GM12878 (cell line): Measurements from ENCODE around the gene TICRR. TPM values are rescaled to one million over a fixed set of nuclear protein-coding genes. Genes with fewer than 3 reads are reported as not detected.

ENCODE experiments used
- ATAC-seq: fragments of 200-7000 bp; cut with Tn5 transposase; 3 replicates; pipeline ENCODE4 v1.9.1; 2020; ENCODE audit warnings: mild to moderate bottlenecking, moderate library complexity
- BruUV-seq: library from RNA; stranded (reverse); fragments of 400-500 nt; replicated peaks from 2 replicates; lab custom pipeline; 2021; lab: Mats Ljungman, UMichigan
- CTCF ChIA-PET: fragments of 300-600 bp; sonication (Branson Sonifier 250); formaldehyde crosslinking; extraction: SDS; loops from one replicate; lab custom pipeline; 2021; ENCODE audit warnings: inconsistent platforms; lab: Yijun Ruan, JAX
- POLR2A ChIA-PET: fragments of 350-600 bp; formaldehyde crosslinking; extraction: SDS; loops from one replicate; lab custom pipeline; 2021; ENCODE audit warnings: inconsistent platforms; lab: Charles Lee
- RAD21 ChIA-PET: fragments of 300-600 bp; sonication (Branson Sonifier 250); formaldehyde crosslinking; loops from one replicate; lab custom pipeline; 2023; ENCODE audit warnings: antibody characterized with exemption; ENCODE audit not compliant: unreplicated experiment; lab: Charles Lee
- SMC1A ChIA-PET: fragments of 300-600 bp; sonication (Branson Sonifier 250); formaldehyde crosslinking; loops from one replicate; lab custom pipeline; 2023; ENCODE audit not compliant: unreplicated experiment, uncharacterized antibody; lab: Charles Lee
- DNase-seq: peaks from one replicate; pipeline ENCODE4 v3.0.0-alpha.2; 2011; ENCODE audit warnings: low read depth, low spot score
- FAIRE-seq: peaks from 3 replicates; lab custom pipeline; 2011; peaks lifted over from hg19 to GRCh38; lab: Jason Lieb, UNC
- H2AFZ ChIP-seq: 2 replicates; pipeline ENCODE4 v1.6.0; 2011; ENCODE audit warnings: low read depth, low read length, control low read depth; ENCODE audit not compliant: control insufficient read depth
- H3K27ac ChIP-seq: 2 replicates; pipeline ENCODE4 v1.5.1; 2011; ENCODE audit warnings: control low read depth; ENCODE audit not compliant: control insufficient read depth, insufficient read depth
- H3K27me3 ChIP-seq, 2 experiments: replicated peaks in 1 of 2; 2 replicates each; pipeline versions ENCODE4 v1.6.0 to v1.6.1; 2011; ENCODE audit warnings: low read length in 1 of 2; ENCODE audit not compliant: control insufficient read depth in 2 of 2, insufficient read depth in 2 of 2
- H3K36me3 ChIP-seq, 2 experiments: 2 replicates each; pipeline ENCODE4 v1.5.1; 2011; ENCODE audit warnings: low read length in 1 of 2; ENCODE audit not compliant: control insufficient read depth in 2 of 2, insufficient read depth in 2 of 2
- H3K4me1 ChIP-seq: 2 replicates; pipeline ENCODE4 v1.6.1; 2011; ENCODE audit warnings: mild to moderate bottlenecking, low read length, moderate library complexity, mixed read lengths; ENCODE audit not compliant: control insufficient read depth, insufficient read depth
- H3K4me2 ChIP-seq: 2 replicates; pipeline ENCODE4 v1.6.0; 2011; ENCODE audit warnings: control low read depth; ENCODE audit not compliant: control insufficient read depth, insufficient read depth
- H3K4me3 ChIP-seq: fragments of 200-600 bp; sonication (generic); 2 replicates; pipeline ENCODE4 v1.5.1; 2016
- H3K79me2 ChIP-seq: 2 replicates; pipeline ENCODE4 v1.6.0; 2011; ENCODE audit warnings: low read length; ENCODE audit not compliant: control insufficient read depth, insufficient read depth
- H3K9ac ChIP-seq: 2 replicates; pipeline ENCODE4 v1.8.0; 2011; ENCODE audit warnings: low read length, control low read depth, mixed read lengths; ENCODE audit not compliant: control insufficient read depth, insufficient read depth
- H3K9me3 ChIP-seq: replicated peaks from 3 replicates; pipeline ENCODE4 v1.5.1; 2011; ENCODE audit warnings: mild to moderate bottlenecking, low read length; ENCODE audit not compliant: control insufficient read depth, insufficient read depth
- H4K20me1 ChIP-seq: 2 replicates; pipeline ENCODE4 v1.6.0; 2011; ENCODE audit not compliant: control insufficient read depth, insufficient read depth
- CBX3 ChIP-seq: fragments of 200-600 bp; sonication (generic); IDR thresholded peaks from 2 replicates; pipeline ENCODE4 v1.6.1; 2016; ENCODE audit warnings: low read depth, borderline replicate concordance
- CHD4 ChIP-seq: fragments of 200-600 bp; sonication (generic); IDR thresholded peaks from 2 replicates; pipeline ENCODE4 v1.6.1; 2016; ENCODE audit warnings: mild to moderate bottlenecking
- E2F4 ChIP-seq: IDR thresholded peaks from 2 replicates; pipeline ENCODE4 v1.6.1; 2012; ENCODE audit warnings: low read depth, low read length, improper control_type of control experiment
- EZH2 ChIP-seq: IDR thresholded peaks from 2 replicates; pipeline ENCODE4 v1.6.1; 2012; ENCODE audit warnings: low read depth, mild to moderate bottlenecking, control low read depth, inconsistent platforms, low read length, borderline replicate concordance; ENCODE audit not compliant: control insufficient read depth
- HCFC1 ChIP-seq: fragments of 150-350 bp; IDR thresholded peaks from 2 replicates; pipeline ENCODE4 v1.6.1; 2014; ENCODE audit warnings: low read length
- HDAC6 ChIP-seq: fragments of 200-600 bp; sonication (generic); IDR thresholded peaks from one replicate; pipeline ENCODE4 v1.8.0; 2017; ENCODE audit warnings: antibody characterized with exemption; ENCODE audit not compliant: unreplicated experiment
- IKZF2 ChIP-seq, 2 experiments: fragments of 450-650 bp; IDR thresholded peaks; 2 replicates each; pipeline ENCODE4 v1.6.1; 2017; ENCODE audit warnings: mild to moderate bottlenecking in 2 of 2, moderate library complexity in 2 of 2
- IRF4 ChIP-seq: IDR thresholded peaks from 2 replicates; pipeline ENCODE4 v1.6.1; 2011; ENCODE audit warnings: low read depth, low read length
- JUNB ChIP-seq: IDR thresholded peaks from 2 replicates; pipeline ENCODE4 v1.6.1; 2016; ENCODE audit warnings: antibody characterized with exemption, mild to moderate bottlenecking
- LARP7 ChIP-seq: fragments of 450-650 bp; IDR thresholded peaks from 2 replicates; pipeline ENCODE4 v1.6.1; 2017; ENCODE audit warnings: mild to moderate bottlenecking
- MYB ChIP-seq: fragments of 150-350 bp; IDR thresholded peaks from 2 replicates; pipeline ENCODE4 v1.6.1; 2014; ENCODE audit warnings: mild to moderate bottlenecking, low read depth, low read length, borderline replicate concordance
- NBN ChIP-seq: fragments of 450-650 bp; IDR thresholded peaks from 2 replicates; pipeline ENCODE4 v1.6.1; 2016
- NFYB ChIP-seq: IDR thresholded peaks from 2 replicates; pipeline ENCODE4 v1.6.1; 2011; ENCODE audit warnings: low read depth, mild to moderate bottlenecking, low read length, improper control_type of control experiment, moderate library complexity; ENCODE audit not compliant: insufficient read depth
- POLR2A ChIP-seq: IDR thresholded peaks from 2 replicates; pipeline ENCODE4 v1.6.1; 2011; ENCODE audit warnings: low read depth, mild to moderate bottlenecking, low read length
- SMC3 ChIP-seq: IDR thresholded peaks from 2 replicates; pipeline ENCODE4 v1.6.1; 2011; ENCODE audit warnings: low read length, improper control_type of control experiment, borderline replicate concordance
- SPI1 ChIP-seq: IDR thresholded peaks from 2 replicates; pipeline ENCODE4 v1.6.1; 2011; ENCODE audit warnings: low read depth, mild to moderate bottlenecking, low read length, moderate library complexity, borderline replicate concordance; ENCODE audit not compliant: insufficient read depth
- SREBF2 ChIP-seq: IDR thresholded peaks from 2 replicates; pipeline ENCODE4 v1.6.1; 2012; ENCODE audit warnings: mild to moderate bottlenecking, low read length
- ZBTB33 ChIP-seq: fragments of 450-650 bp; IDR thresholded peaks from 2 replicates; pipeline ENCODE4 v1.6.1; 2017; ENCODE audit warnings: mild to moderate bottlenecking
- ZNF207 ChIP-seq: fragments of 450-650 bp; IDR thresholded peaks from 2 replicates; pipeline ENCODE4 v1.6.1; 2014; ENCODE audit warnings: antibody characterized with exemption, mild to moderate bottlenecking, borderline replicate concordance
- ZNF24 ChIP-seq: fragments of 450-650 bp; IDR thresholded peaks from 2 replicates; pipeline ENCODE4 v1.6.1; 2017; ENCODE audit warnings: antibody characterized with exemption, mild to moderate bottlenecking
- ZZZ3 ChIP-seq: IDR thresholded peaks from 2 replicates; pipeline ENCODE4 v1.6.1; 2011; ENCODE audit warnings: low read depth; ENCODE audit not compliant: control insufficient read depth, insufficient read length
- WGBS: methylation state at CpG from one replicate; pipeline ENCODE4 v1.1.6; 2016; ENCODE audit warnings: low lambda C conversion rate; ENCODE audit not compliant: insufficient replicate concordance, insufficient coverage; ENCODE audit errors: missing lambda C conversion rate; 5-methylcytosine and 5-hydroxymethylcytosine counted together
- in situ Hi-C: fragments of 300-500 bp; cut with MboI; formaldehyde crosslinking; loops from 9 replicates; pipeline ENCODE4 v1.14.3; 2018; ENCODE audit warnings: mixed read lengths
- intact Hi-C: fragments of 100-400 bp; cut with micrococcal nuclease; formaldehyde crosslinking; loops from one replicate; pipeline ENCODE4 v1.14.2; 2022; ENCODE audit not compliant: unreplicated experiment
- polyA plus RNA-seq, 11 experiments: library from polyadenylated mRNA; depleted of rRNA in 4 of 11; unstranded in 6 of 11; stranded (reverse) in 5 of 11; fragments of >200 nt; fragmentation: Nextera tagmentation in 4 of 11; fragmentation: Illumina TruSeq in 1 of 11; extraction: Ambion mirVana in 4 of 11; extraction: Trizol in 1 of 11; gene quantifications; 1 replicate in 1 of 11; 2 replicates in 10 of 11; pipeline versions ENCODE4 v1.2.1 to v1.2.3, GENCODE V29; 2011 to 2016; ENCODE audit warnings: inconsistent platforms in 2 of 11, missing spikeins in 2 of 11, low read depth in 1 of 11
- total RNA-seq, 4 experiments: library from RNA; depleted of rRNA in 3 of 4; stranded (reverse); fragments of >200 nt in 3 of 4; fragmentation: Illumina TruSeq in 1 of 4; extraction: Trizol in 1 of 4; gene quantifications; 2 replicates each; pipeline versions ENCODE4 v1.2.1 to v1.2.3, GENCODE V29; 2013 to 2021

Gene TICRR
- total and polyA plus RNA-seq, 10 of the 15 experiments (the other 5 are each of a cell fraction or from before 2014, with no cell fraction given): 0.58 to 21.5 (median 11.5) TPM

- no peak for TF ChIP-seq ZBTB33
- TF ChIP-seq E2F4: no peak
- no peak for TF ChIP-seq HCFC1
- no peak for TF ChIP-seq JUNB
These were observed 91.8 kb downstream of the TICRR start (continued) for GRCh38 chr15:89666858-89667705.

GRCh38 chr15:89667706-89667960 is 92.4 kb downstream of the TICRR start:
- no peak for TF ChIP-seq POLR2A
- TF ChIP-seq LARP7: no peak
- TF ChIP-seq NBN: no peak
- no peak for TF ChIP-seq SREBF2
- no peak for TF ChIP-seq EZH2
- no peak for TF ChIP-seq CHD4
- no peak for TF ChIP-seq NFYB
- no peak for TF ChIP-seq ZZZ3
- no peak for TF ChIP-seq IRF4
- TF ChIP-seq CBX3: no peak
- no peak for TF ChIP-seq HDAC6
- TF ChIP-seq IKZF2 (IDR thresholded peaks at IDR 0.05): no peak
- no peak for TF ChIP-seq ZNF207
- TF ChIP-seq SMC3: no peak
- TF ChIP-seq ZNF24: no peak
- no peak for TF ChIP-seq JUNB
- TF ChIP-seq SPI1: no peak
- TF ChIP-seq MYB: no peak
- ChIA-PET SMC1A (no interaction called here), POLR2A (no interaction called here), RAD21 (no interaction called here), CTCF (no interaction called here)
- Histone ChIP-seq H2AFZ (no peak overlapping the region), H3K27ac (no peak overlapping the region), H3K4me1 (no peaks in the 10 kb centered on the region), H3K4me2 (no peak overlapping the region), H3K4me3 (no peak overlapping the region), H3K36me3 (no peaks in the 10 kb centered on the region), H3K79me2 (no peaks in the 10 kb centered on the region), H3K9ac (no peak overlapping the region), H3K9me3 (no peaks in the 10 kb centered on the region), H4K20me1 (no peaks in the 10 kb centered on the region), H3K27me3 (peaks cover 0 to 2% of the 10 kb centered on the region in 2 experiments; a peak in 1 of 4 replicates)
- intact Hi-C loops: no loop called here
- BruUV-seq: no TSS peak
- no peak for FAIRE-seq
- WGBS: 92% methylated on average over 7 of the region's 7 CpGs
- in situ Hi-C loops: no loop called here
- no peak for ATAC-seq
- DNase-seq: no peak
